HFF-Myc (cell line): ENCODE measurements around the gene MTG1.

ENCODE experiments used
- DNase-seq: peaks from one replicate; pipeline ENCODE4 v3.0.0-alpha.2; 2011; ENCODE audit warnings: low read depth; ENCODE audit errors: extremely low read depth
- H3K4me3 ChIP-seq: replicated peaks from 2 replicates; pipeline ENCODE4 v1.5.1; 2011; ENCODE audit warnings: low read depth, mild to moderate bottlenecking, control low read depth, low read length
- TF ChIP-seq, protein P1 (sequence below): IDR thresholded peaks from 2 replicates; pipeline ENCODE4 v1.5.1; 2012; ENCODE audit warnings: mild to moderate bottlenecking, low read depth, low read length, control low read depth; ENCODE audit errors: missing control alignments

Gene MTG1, protein sequence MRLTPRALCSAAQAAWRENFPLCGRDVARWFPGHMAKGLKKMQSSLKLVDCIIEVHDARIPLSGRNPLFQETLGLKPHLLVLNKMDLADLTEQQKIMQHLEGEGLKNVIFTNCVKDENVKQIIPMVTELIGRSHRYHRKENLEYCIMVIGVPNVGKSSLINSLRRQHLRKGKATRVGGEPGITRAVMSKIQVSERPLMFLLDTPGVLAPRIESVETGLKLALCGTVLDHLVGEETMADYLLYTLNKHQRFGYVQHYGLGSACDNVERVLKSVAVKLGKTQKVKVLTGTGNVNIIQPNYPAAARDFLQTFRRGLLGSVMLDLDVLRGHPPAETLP

DNA sequence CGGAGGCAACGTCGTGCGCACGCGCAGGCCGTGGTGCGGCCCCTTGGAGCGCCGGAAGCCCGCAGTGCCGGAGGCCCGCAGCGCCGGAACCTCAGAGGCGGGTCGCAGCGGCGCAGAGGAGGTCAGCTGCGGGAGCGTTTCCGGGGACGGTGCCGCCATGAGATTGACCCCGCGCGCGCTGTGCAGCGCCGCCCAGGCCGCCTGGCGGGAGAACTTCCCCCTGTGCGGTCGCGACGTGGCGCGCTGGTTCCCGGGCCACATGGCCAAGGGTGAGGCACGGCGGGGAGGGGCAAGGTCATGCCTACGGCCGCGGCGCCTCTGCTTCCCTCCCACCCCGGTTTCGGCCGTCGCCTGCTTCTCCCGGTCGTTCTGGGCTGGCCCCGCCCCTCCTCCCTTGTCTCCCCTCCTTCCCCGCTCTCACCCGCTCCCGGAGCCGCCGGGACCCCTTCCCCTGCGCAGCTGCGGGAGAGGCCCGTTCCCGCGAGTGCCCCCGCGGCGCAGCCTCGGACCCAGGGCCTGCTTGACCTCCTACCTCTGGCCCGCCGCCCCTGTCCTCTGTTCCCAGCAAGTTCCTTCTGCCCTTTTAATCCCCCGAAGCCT lies at the start of gene MTG1:
MTG1 (plus strand) TSS at position 94 of the 600 bp plus-strand sequence; CDS start at position 158, 64 bp downstream.
- peak within 1 kb of the TSS; percentile 93 for H3K4me3 ChIP-seq
- TF ChIP-seq, protein P1, sequence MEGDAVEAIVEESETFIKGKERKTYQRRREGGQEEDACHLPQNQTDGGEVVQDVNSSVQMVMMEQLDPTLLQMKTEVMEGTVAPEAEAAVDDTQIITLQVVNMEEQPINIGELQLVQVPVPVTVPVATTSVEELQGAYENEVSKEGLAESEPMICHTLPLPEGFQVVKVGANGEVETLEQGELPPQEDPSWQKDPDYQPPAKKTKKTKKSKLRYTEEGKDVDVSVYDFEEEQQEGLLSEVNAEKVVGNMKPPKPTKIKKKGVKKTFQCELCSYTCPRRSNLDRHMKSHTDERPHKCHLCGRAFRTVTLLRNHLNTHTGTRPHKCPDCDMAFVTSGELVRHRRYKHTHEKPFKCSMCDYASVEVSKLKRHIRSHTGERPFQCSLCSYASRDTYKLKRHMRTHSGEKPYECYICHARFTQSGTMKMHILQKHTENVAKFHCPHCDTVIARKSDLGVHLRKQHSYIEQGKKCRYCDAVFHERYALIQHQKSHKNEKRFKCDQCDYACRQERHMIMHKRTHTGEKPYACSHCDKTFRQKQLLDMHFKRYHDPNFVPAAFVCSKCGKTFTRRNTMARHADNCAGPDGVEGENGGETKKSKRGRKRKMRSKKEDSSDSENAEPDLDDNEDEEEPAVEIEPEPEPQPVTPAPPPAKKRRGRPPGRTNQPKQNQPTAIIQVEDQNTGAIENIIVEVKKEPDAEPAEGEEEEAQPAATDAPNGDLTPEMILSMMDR: no peak
- DNase-seq: peak; percentile 63

DNA sequence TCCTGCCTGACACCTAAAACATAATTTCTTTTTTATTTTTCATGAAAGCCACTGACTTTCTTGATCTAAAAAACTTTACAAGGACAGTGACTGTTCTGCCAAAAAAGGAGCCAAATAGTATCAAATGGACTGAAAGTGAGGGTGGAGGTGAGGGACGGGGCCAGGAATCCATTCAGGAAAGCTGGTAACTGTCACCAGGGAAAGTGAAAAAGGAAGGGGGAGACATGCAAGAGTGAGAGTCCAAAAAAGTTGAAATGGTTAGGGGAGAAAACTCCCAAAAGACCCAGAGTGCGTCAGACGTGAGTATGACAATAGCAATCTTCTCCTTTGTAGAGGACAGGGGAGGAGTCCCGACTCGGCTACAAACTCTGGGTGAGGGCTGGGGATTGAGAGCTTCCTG lies 49.7 kb upstream of the MTG1 start:
- TF ChIP-seq, protein P1: no peak
- no peak for DNase-seq
- no peak overlapping the region for H3K4me3 ChIP-seq

DNA sequence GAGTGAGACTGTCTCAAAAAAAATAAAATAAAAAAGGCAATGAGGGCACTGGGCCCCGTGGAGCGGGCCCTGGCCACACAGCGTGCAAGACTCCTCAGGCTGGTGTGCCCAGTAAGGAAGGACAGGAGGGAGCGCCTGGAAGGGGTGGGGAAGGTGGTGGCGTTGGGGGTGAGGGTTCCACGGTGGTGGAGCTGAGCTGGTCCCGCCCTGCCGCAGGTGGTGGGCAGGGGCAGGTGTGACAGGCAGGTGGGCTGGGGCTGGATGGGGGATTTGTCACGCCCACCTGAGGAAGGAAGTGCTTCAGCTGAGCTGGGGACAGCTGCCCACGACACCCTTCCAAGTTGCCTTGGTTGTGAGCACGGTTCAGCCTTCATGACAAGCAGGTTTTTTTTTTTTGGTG lies 47.5 kb upstream of the MTG1 start:
- H3K4me3 ChIP-seq: no peak overlapping the region
- TF ChIP-seq, protein P1: no peak
- no peak for DNase-seq

DNA sequence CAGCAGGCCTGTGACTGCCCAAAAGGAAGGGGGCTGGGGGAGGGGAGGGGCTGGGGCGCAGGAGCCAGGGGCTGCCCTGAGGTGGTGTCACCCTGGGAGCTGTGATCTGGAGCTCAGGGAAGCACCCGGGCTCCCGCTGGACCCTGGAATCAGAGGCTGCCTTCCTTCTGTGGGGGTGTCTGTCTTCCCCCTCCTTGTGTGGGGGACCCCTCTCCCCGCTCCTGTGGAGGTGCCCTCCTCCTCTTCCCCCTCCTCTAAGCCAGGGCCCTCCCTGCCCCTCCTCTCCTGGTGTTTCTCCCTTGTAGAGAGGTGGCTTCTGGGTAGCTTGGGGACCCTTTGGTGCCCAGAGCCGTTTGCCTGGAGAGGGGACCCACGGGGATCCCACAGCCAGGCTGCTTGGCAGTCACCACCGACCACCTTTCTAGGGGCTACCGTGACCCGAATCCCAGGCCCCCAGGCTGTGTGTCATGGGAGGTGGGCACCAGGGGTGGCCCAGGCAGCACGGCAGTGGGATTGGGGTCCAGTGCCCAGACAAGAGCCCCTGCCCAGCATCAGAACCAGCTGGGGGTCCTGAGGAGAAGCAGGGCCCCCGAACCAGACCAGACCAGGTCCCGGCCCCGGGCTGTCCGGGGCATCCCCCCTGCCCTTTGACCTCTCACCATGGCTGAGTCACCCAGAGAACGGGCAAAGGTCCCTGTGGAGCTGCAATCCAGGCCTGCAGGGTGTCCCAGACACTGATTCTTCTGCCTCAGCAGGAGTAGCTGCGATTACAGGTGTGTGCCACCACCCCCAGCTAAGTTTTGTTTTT lies 46.0 kb upstream of the MTG1 start:
- no peak overlapping the region for H3K4me3 ChIP-seq
- TF ChIP-seq, protein P1: no peak
- no peak for DNase-seq

DNA sequence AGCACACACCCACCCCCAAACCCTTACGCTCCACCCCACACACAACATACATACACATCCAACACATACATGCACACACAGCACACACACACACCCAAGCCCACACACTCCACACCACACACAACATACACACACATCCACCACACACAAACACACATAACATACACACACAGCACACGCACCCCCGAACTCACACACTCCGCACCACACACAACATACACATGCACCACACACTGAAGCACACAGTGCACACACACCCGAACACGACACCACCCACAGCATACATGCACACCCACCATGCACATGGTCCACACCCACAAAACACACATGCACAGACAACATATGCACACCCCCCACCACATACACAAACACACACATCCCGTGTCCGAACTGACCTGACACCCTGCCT lies 44.8 kb upstream of the MTG1 start:
- DNase-seq: no peak
- H3K4me3 ChIP-seq: no peak overlapping the region
- TF ChIP-seq, protein P1: no peak

DNA sequence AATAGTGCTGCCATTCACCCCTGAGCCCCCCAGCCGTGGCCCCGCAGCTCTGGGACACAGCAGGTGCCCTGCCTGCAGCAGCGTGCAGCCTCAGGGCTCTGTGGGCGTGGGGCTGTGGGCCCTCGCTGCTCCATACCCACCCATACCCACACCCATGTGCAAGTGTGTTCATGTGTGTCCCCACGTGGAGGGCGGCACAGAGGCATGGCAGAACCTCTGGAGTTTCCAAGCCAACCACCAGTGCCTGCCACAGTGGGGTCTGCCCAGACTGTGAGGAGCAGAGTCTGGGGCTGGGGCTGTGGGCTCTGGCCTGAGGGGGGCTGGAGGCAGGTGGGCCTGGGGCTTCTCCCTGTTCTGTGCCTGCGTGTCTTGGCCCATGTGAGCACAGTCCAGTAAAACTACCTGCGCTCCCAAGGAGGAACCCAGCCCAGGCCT lies 44.4 kb upstream of the MTG1 start:
- H3K4me3 ChIP-seq: no peak overlapping the region
- no peak for DNase-seq
- TF ChIP-seq, protein P1: no peak
